ENCODE data around the gene ADAM8.

Gene ADAM8

DNA sequence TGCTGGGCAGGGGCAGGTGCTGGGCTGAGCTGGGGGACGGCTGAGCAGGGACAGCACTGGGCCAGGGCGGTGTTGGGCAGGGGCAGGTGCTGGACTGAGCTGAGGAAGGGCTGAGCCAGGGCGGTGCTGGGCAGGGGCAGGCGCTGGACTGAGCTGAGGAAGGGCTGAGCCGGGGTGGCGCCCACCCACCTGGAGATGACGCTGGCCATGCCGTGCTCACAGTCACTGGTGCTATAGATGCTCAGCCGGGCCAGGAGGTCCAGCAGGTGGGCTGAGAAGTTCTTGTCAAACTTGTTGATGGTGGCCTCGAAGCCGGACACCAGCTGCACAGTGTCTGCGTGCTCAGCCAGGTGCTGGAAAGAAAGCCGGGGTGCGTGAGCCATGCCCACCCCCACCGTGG is 4.4 kb upstream of the ADAM8 start:
- DNase-seq = no peak

- DNase-seq = no peak
Measured at GRCh38 chr10:133280391-133281059, 3.9 kb upstream of the ADAM8 start.

DNA sequence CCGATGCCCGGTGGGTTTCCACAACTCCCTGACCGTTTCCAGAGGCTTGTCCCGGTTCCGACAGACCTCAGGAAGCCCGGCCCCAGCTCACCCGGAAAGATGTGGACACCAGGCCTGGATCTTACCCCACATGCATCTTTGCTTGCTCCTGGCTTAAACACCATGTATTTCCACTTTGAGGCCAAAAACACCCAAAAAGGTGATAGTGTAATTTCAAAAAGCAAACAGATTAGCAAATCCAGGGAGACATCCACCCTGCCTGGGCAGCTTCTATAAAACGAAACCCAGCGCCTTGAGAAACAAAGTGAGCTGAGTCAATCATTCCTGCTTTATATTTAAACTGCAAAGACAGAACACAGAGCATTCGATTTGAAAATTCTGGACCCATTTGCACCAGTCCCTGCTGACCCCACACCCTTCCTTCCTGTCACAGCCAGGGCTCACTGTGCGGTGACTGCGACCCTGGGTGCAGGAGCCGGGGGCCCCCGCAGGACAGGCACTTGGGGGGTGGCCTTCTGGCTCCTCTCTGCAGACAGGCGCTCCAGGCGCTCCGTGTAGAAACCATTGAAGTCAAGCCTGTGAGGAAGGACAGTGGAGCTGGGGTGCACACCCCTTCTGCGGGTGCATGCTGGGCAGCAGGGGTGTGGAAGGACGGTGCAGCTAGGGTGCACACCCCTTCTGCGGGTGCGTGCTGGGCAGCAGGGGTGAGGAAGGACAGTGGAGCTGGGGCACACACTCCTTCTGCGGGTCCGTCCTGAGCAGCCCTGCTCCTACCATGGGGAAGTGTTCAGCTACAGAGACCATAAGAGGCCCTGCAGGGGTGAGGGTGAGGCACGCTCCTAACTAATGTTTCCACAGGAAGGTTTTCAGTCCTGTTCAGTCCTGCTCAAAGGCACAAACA is 2.9 kb upstream of the ADAM8 start:
- no peak for DNase-seq

GRCh38 chr10:133278577-133279265 is 2.1 kb upstream of the ADAM8 start:
- DNase-seq = peak; percentile 32

GRCh38 chr10:133277993-133278576 is 1.4 kb upstream of the ADAM8 start:
- no peak for DNase-seq

GRCh38 chr10:133277277-133277992 is 767 bp upstream of the ADAM8 start:
- no peak for DNase-seq

DNA sequence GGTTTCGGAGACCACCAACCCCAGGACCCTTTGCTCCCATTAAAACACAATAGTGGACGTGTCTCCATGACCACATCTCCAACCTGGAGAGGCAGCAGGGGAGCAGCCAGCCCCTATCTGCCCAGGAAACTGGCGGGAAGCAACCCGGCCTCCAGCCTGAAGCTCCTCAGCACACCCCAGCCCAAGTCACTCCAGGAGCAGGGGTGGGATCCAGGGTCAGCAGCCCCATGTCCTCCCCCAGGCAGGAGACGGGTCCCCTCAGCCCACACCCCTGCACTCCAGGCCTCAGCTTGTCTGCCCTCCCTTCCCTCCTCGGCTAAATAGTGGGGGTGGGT is 601 bp downstream of the ADAM8 start:
- DNase-seq = no peak

DNA sequence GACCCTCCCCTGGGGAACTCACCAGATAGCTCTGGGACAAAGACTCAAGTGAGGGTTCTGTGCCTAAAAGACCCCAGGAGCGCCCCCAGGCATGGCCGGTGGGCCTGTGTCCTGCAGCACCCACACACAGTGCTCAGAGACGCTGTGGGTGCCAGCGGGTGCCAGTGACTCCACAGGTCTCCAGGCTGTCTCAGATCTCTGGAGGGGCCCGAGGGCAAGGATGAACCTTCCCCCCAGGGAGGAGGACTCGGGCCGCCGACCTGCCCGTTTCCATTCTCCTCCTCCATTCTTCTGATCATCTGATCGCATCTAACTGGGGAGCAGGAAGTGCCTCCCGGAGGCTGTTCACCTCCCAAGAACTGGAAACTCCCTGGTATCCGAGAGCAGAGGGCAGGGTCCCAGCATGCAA is 980 bp downstream of the ADAM8 start:
- no peak for DNase-seq

DNA sequence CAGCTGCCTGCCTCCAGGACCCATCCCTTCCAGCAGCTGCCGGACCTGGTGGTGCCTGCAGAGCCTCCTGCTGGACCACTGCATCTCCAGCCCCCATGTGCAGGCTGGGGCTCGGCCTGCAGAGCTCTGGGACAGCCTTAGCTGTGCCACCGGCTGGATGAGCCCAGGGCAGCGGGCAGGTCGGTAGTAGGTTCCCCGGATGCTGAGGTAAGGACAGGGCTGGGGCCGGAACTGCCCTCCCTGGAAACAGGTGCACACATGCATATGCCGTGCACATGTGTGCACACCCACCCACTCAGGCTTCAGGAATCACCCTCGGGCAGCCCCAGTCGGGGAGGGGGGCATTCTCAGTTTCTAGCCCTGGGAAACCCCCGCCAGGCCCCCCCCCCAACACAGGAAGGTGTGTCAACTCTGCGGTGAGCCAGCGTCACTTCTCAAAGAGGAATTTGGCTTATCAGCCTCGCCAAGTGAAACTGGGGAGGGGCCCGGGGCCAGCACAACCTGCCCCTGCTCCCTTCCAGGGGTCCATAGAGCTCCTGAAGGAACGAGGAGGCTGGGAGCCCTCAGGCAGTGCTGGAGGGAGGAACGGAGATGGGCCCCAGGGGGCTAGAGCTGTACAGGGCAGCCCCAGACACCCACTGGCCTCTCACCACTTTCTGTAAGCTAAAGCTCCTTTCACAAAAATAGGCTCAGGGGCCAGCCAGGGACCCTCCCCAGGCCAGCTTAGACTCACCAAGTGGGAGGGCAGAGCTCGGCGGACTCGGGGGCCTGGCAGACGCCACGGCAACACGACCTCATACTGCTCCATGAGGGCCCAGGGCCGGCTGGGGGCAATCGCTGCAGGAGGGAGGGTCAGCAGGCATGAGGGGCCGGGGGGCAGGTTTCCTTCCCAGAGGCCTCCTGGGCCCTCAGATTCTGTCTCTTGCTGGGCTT is 1.7 kb downstream of the ADAM8 start:
- DNase-seq = no peak

GRCh38 chr10:133273534-133274143 is 3.0 kb downstream of the ADAM8 start:
- no peak for DNase-seq

DNA sequence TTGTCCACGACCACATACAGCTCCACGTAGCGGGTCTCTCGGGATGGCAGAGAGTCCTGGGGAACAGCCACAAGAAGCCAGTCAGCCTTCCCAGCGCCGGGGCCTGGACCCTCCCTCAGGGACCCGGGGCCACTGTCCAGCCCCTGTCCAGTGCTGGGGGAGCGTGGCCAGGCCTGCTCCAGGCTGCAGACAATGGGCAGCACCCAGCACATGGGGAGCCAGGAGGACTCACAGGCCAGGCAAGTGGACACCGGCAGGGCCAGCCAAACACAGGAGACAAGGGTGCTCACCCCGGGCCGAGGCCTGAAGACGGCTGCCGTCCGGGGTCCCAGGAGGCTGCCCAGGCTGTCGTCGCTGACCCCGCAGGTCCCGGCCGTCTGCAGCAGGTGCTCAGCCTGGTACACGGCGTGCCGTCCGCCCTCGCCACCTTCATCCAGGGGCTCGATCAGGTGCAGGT is 3.7 kb downstream of the ADAM8 start:
- no peak for DNase-seq

GRCh38 chr10:133272301-133272963 is 4.2 kb downstream of the ADAM8 start:
- DNase-seq = no peak

DNA sequence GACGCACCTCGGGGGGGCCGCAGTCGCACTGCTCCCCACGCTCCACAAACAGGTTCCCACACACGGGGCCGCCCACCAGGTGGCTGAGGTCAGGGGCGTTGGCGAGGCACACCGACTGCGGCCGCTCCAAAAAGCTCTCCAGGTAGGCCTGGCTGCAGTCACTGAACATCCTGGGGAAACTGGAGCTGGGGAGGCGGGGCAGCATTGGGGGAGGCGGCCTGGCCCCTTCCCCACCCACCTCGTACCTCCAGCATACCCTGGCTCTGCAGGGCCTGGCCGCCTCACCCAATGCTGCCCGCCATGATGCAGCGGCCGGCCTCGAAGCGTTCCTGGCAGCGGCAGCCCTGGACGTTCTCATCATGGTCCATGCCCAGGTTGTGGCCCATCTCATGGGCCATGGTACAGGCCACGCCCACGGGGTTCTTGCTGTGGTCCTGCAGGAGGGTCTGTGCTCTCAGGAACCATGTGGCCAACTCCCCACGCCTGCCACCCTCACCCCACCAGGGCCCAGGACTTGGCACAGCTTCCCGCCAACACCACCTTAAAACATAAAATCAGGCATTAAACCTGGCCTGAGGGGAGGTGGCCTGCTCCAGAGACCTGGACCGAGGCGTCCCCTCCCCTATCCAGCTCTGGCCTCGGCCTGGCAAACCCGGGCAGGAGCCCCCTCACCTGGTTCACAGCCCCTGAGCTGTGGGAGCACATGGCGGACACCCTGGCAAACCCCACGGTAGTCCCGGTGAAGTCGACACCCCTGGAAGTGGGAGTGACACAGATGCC is 5.0 kb downstream of the ADAM8 start:
- DNase-seq = no peak

GRCh38 chr10:133270773-133271297 is 5.8 kb downstream of the ADAM8 start:
- no peak for DNase-seq

DNA sequence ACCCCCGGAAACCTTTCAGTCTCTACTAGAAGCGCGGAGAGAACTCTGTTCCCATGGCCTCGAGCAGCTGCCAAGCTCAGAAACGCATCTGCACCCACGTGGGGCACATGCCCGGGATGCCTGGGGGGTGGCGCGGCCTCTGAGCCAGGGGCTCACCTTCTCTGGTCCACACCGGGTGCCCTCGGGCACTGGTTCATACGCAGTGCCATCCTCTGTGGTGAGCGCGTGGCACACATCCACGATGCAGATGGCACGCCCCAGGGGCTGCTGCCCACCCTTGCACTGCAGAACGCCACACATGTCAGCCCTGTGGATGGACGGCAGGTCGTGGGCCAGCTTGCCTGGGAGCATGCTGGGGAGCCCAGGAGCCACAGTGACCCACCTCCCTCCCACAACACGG is 6.5 kb downstream of the ADAM8 start:
- no peak for DNase-seq

DNA sequence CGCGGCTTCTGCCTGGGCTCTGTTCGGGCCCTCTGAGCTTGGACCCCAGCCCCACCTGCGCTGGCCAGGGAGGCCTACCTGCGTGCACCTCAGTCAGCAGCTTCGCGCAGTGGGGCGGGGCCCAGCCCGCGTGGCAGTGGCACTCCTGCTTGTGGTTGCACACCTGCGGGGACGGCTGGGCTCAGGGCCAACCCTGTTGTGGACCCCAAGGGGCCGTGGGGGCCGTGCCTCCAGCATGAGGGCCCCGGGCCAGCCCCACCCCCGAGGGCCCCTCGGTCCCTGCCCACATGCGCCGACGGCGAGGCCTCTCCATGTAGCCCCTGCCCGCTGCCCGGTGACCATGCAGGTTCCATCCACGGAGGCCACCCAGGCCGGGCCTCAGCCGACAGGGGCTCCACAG is 7.3 kb downstream of the ADAM8 start:
- no peak for DNase-seq

- DNase-seq = no peak
Measured at GRCh38 chr10:133268532-133268931, 8.1 kb downstream of the ADAM8 start.

DNA sequence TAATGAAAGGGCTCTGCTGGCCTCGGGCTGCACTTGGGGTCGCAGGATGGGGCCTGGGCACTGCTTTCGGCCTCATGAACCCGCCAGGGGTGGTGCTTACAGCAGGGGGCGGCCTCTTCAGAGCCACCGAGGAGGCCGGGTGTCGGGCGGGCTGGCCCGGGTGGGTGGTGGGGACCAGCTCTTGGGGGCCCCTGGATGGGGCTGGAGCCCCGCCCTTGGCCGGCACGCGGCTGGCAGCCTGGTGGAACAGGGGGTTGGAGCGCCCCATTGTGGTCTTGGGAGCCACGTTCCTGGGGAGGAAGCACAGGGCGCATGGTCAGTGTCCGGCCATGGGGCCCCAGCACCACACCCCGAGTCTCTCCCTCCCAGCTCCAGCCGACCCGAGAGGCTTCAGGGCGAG is 8.8 kb downstream of the ADAM8 start:
- DNase-seq = no peak

GRCh38 chr10:133267293-133267692 is 9.4 kb downstream of the ADAM8 start:
- no peak for DNase-seq

Data from fibroblast of upper back skin (primary cell).